GM21381 (cell line): ENCODE results near the gene BRSK2.
"Not testable (repeated sequence)": the region's sequence is repeated elsewhere in the genome, so short reads cannot be mapped to it uniquely, and the experiment has no call there.

Experiments
- ATAC-seq: cut with Tn5 transposase; IDR thresholded peaks from one replicate; pipeline ENCODE4 v1.9.1; 2021; ENCODE audit warnings: mild to moderate bottlenecking, moderate library complexity; ENCODE audit not compliant: unreplicated experiment

Gene BRSK2

GRCh38 chr11:1389932-1390568 lies at the start of gene BRSK2:
TSS of gene BRSK2 (plus strand) at chr11:1389934. CDS start at chr11:1390285, 351 bp downstream.
- no peak for ATAC-seq

GRCh38 chr11:1340111-1340510 lies 49.6 kb upstream of the BRSK2 start:
- no peak for ATAC-seq

DNA sequence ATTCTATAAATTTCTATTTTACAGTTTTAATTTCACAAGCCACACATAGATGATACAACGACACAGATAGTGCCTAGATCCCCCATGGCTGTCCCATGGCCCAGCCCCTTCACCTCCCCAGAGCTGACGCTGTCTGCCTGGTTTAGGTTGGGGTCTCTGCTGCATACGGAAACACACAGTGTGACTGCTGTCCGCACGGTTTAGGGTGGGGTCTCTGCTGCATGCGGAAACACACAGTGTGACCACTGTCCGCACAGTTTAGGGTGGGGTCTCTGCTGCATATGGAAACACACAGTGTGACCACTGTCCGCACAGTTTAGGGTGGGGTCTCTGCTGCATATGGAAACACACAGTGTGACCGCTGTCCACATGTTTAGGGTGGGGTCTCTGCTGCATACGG lies 48.5 kb upstream of the BRSK2 start:
- ATAC-seq: not testable (repeated sequence)

DNA sequence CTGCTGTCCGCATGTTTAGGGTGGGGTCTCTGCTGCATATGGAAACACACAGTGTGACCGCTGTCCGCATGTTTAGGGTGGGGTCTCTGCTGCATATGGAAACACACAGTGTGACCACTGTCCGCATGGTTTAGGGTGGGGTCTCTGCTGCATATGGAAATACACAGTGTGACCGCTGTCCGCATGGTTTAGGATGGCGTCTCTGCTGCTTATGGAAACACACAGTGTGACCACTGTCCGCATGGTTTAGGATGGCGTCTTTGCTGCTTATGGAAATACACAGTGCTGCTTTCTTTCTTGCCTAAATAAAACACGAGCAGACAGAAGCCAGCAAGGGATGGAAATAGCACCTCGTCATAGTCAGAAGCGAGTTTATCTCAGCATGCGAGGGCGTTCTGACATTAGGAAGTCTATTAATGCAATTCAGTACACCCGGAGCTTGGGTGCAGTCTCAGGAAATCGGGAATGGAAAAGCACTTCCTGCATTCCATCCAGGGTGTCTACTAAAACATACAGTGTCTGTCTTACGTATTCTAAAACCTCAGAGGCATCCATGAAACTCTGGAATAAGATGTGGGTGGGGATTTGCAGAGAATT lies 47.7 kb upstream of the BRSK2 start:
- no peak for ATAC-seq

DNA sequence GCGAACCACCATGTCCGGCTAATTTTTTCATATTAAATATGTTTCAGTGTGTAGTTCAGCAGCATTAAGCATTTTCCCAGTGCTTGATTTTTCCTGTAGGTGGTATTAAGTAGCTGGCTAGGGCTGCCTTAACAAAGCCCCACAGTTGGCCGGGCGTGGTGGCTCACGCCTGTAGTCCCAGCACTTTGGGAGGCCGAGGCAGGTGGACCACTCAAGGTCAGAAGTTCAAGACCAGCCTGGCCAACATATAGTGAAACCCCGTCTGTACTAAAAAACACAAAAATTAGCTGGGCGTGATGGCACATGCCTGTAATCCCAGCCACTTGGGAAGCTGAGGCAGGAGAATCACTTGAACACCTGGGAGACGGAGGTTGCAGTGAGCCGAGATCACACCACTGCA lies 46.8 kb upstream of the BRSK2 start:
- ATAC-seq: no peak

DNA sequence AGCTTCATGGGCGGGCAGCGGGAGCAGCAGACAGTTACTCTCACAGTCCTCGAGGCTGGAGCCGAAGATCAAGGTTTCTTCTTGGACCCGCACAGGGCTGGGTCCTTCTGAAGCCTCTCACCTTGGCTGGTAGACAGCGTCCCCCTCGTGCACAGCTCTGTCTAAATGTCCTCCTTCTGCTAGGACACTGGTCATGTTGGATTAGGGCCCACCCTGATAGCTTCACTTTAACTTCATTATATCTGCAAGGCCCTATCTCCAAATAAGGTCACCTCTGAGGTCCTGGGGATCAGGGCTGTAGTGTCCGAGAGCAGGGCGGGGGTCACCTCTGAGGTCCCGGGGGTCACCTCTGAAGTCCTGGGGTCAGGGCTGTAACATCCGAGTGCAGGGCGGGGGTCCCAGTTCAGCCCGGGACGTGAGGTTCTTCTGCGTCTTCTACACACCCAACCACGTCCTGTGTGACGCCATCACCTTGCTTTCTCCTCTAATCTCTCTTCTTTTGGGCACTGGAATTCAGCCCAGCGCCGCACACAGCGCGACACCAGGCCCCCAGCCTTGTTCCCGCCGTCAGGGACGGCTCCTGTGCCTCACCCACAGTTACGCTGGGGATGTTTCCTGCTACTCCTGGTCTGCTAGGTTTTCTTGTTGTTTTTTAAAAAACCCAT lies 46.2 kb upstream of the BRSK2 start:
- no peak for ATAC-seq

- ATAC-seq: no peak
Observed at GRCh38 chr11:1344056-1344635, 45.6 kb upstream of the BRSK2 start.

- ATAC-seq: no peak
Observed at GRCh38 chr11:1345737-1346513, 43.8 kb upstream of the BRSK2 start.

DNA sequence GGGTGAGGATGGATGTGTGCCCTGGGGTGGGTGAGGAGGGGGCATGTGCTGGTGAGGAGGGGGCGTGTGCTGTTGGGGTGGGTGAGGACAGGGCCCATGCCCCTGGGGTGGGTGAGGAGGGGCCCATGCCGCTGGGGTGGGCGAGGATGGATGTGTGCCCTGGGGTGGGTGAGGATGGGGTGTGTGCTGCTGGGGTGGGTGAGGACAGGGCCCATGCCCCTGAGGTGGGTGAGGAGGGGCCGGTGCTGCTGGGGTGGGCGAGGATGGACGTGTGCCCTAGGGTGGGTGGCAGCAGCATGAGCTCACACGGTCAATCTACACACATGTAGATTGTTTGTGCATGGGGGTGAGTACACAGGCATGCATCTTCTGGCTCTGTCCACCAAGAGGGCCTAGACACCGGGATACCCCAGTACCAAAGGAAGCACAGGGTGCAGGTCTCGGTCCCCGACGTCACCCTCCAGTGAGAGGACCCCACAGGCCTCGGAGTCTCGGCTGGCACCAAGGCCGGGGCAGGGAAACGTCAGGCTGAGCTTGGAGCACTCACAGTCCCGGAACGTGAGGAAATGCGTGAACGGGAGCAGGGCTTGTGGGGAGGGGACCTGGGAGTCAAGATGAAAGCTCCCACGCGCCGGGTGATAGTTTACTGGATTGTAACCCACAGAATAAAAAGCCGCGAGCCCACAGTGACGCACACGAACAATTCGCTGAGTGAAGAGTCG lies 42.9 kb upstream of the BRSK2 start:
- ATAC-seq: no peak

DNA sequence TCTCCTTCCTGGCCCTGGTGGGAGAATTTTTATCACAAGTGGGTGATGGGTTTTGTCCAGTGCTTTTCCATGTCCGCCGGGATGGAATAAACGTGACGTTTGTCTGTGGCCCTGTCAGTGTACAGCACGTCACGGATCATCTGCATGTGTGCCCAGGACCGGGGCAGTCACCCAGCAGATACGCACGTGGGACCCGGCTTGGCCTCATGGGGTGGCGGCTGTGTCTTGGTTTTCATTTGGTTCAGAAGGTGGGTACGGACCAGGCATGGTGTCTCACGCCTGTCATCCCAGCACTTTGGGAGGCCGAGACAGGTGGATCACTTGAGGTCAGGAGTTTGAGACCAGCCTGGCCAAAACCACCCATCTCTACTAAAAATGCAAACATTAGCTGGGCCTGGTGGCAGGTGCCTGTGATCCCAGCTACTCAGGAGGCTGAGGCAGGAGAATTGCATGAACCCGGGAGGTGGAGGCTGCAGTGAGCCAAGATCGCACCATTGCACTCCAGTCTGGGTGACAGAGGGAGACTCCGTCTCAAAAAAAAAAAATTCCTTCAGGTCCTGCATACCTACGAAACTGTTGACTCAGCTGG lies 42.2 kb upstream of the BRSK2 start:
- ATAC-seq: not testable (repeated sequence)

GRCh38 chr11:1348146-1348795 lies 41.5 kb upstream of the BRSK2 start:
- no peak for ATAC-seq

- ATAC-seq: no peak
Observed at GRCh38 chr11:1348796-1349326, 40.9 kb upstream of the BRSK2 start.

- ATAC-seq: no peak
Observed at GRCh38 chr11:1349327-1350041, 40.2 kb upstream of the BRSK2 start.

- ATAC-seq: no peak
Observed at GRCh38 chr11:1350086-1350725, 39.5 kb upstream of the BRSK2 start.

- no peak for ATAC-seq
Observed at GRCh38 chr11:1351278-1351937, 38.3 kb upstream of the BRSK2 start.

DNA sequence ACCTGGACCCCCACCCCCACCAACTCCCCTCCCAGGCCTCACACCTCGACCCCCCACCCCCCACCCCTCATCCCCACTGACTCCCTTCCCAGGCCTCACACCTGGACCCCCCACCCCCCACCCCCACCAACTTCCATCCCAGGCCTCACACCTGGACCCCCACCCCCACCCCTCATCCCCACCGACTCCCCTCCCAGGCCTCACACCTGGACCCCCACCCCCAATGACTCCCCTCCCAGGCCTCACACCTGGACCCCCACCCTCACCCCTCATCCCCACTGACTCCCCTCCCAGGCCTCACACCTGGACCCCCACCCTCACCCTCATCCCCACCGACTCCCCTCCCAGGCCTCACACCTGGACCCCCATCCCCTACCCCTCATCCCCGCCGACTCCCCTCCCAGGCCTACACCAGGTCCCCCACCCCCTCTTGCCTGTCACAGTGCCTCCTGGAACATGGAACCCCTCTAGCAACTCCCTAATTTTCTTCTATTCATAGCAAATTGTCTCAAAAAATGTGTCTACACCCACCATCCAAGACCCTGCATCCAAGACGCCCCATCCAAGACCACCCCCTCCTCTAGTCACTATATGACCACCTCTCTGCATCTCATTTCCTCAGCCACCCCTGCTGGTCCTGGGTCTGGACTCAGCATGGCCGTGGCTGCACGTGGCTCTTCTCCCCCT lies 36.9 kb upstream of the BRSK2 start:
- no peak for ATAC-seq
